ENCODE data around the gene GOLGB1. TPM values are rescaled to one million over a fixed set of nuclear protein-coding genes. Genes with fewer than 3 reads are reported as not detected.

GOLGB1 gene
- total RNA-seq, 1 donor from 2014 or later = 20.7 TPM

DNA sequence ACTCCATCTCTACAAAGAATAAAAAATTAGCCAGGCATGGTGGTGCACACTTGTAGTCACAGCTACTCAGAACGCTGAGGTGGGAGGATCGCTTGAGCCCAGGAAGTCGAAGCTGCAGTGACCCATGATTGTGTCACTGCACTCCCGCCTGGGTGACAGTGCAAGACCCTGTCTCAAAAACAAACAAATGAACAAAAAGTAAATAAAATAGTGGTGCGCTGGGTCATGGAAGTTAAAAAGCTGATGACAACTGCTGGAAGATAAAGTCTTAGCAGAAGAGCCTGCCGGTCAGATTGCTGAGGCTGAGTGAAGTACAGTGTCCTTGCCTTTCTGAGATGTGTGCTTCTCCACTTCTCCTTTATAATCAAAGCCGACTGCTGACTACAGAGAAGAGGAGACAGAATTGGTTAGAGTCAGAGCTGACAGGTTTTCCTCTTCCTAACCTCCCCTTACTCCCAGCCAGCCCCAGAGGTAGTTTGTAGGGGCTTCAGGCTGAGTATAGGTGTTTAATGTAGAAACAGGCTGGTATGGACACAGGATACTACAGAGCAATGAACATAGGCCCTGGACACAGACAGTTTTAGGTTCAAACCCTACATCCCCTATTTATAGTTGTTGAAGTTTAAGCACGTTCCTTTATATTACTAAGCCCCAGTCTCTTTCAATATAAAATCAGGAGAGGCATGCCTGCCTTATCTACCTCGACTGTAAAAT lies 106.8 kb downstream of the GOLGB1 start:
- no peak for DNase-seq (ENCODE audit: low read depth)
- no peak overlapping the region for H3K4me3 ChIP-seq (ENCODE audit: low read depth, low read length)
- TF ChIP-seq, protein P1, sequence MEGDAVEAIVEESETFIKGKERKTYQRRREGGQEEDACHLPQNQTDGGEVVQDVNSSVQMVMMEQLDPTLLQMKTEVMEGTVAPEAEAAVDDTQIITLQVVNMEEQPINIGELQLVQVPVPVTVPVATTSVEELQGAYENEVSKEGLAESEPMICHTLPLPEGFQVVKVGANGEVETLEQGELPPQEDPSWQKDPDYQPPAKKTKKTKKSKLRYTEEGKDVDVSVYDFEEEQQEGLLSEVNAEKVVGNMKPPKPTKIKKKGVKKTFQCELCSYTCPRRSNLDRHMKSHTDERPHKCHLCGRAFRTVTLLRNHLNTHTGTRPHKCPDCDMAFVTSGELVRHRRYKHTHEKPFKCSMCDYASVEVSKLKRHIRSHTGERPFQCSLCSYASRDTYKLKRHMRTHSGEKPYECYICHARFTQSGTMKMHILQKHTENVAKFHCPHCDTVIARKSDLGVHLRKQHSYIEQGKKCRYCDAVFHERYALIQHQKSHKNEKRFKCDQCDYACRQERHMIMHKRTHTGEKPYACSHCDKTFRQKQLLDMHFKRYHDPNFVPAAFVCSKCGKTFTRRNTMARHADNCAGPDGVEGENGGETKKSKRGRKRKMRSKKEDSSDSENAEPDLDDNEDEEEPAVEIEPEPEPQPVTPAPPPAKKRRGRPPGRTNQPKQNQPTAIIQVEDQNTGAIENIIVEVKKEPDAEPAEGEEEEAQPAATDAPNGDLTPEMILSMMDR (conservative IDR thresholded peaks at IDR 0.05; ENCODE audit: low read depth, low read length) = no peak

DNA sequence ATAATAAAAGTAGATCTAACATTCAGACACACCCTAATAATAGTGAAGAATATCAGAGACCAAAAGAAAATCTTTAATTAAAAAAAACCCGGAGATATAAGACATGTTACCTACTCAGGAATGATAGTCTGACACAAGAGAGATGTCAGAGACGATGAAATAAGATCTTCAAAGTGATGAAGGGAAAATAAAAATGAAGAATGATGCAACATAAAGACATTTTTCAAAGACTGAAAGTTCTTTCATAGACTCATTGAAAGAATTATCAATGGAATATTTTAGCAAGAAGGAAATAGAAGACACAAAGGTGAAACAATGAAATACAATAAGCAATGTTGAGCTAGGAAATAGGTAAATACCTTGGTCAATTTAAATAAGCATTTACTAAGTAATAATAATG lies 108.4 kb downstream of the GOLGB1 start:
- TF ChIP-seq, protein P1 (conservative IDR thresholded peaks at IDR 0.05; ENCODE audit: low read depth, low read length) = no peak
- no peak for DNase-seq (ENCODE audit: low read depth)
- no peak overlapping the region for H3K4me3 ChIP-seq (ENCODE audit: low read depth, low read length)

DNA sequence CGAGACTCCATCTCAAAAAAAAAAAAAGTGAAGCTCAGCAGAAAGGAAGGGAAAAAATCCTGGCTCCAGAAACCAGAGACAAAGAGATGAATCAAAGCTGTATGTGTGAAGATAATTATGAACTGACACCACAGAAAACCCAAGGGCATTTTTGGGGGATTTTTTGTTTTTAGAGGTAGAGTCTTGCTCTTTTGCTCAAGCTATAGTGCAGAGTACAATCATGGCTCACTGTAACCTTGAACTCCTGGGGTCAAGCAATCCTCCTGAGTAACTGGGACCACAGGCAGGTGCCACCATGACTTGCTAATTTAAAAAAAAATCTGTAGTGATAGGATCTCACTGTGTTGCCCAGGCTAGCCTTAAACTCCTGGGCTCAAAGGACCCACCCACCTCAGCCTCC lies 111.6 kb downstream of the GOLGB1 start:
- DNase-seq (ENCODE audit: low read depth) = no peak
- TF ChIP-seq, protein P1 (conservative IDR thresholded peaks at IDR 0.05; ENCODE audit: low read depth, low read length) = no peak
- H3K4me3 ChIP-seq (ENCODE audit: low read depth, low read length) = no peak overlapping the region

DNA sequence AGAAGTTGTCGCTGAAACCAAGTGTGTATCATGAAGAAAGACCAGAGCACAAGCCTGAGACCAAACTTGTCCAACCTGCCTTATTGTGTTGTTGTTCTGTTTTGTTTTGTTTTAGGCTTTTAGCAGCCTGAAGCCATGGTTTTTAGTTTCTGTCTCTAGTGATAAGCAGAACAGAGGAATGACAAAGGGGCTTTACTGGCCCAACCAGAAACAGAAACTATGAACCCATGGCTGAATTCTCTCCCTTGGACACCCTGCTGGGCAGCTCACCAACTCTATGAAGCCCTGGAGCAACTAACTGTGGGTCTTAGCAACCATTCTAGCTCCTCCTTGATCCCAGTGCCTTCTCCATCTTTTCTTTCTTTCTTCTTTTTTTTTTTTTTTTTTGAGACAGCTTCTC lies 119.2 kb downstream of the GOLGB1 start:
- DNase-seq (ENCODE audit: low read depth) = no peak
- no peak overlapping the region for H3K4me3 ChIP-seq (ENCODE audit: low read depth, low read length)
- TF ChIP-seq, protein P1 (conservative IDR thresholded peaks at IDR 0.05; ENCODE audit: low read depth, low read length) = no peak

DNA sequence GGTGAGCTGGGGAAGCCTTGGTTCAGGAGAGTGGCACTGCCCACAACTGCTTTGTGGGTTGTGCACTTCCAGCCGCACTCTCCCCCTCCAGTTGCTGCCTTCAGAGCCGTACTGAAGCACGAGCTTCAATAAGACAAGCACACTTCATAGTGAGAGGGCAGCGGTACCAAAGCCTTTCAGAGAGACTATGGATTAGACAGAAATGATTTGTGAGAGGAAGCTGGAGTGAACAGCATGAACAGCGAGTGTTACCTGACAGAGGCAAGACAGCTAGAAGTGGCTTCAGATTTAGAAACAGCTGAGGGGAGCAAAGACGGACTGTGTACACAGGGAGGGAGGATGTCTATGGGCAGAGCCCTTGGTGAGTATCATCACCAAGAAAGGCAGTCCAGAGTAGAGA lies 119.9 kb downstream of the GOLGB1 start:
- no peak overlapping the region for H3K4me3 ChIP-seq (ENCODE audit: low read depth, low read length)
- TF ChIP-seq, protein P1 (conservative IDR thresholded peaks at IDR 0.05; ENCODE audit: low read depth, low read length) = no peak
- no peak for DNase-seq (ENCODE audit: low read depth)

DNA sequence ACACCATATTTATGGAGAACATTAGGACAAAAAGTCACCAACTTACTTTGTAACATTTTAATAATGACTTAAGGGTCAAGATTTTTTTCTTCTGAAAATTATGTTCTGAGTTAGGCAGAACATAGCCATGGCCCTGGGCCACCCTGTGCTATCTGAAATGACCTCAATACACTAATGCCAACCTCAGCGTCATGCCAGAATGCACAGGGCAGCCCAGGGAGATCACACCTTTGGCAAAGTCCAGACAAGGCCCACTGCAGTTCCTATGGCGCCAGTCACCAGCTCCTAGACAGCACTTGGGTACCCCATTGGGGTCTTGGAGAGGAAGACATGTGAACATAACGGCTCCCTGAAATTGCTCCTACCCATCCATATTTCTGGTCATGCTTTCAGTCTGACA lies 121.9 kb downstream of the GOLGB1 start:
- TF ChIP-seq, protein P1 (conservative IDR thresholded peaks at IDR 0.05; ENCODE audit: low read depth, low read length) = no peak
- H3K4me3 ChIP-seq (ENCODE audit: low read depth, low read length) = no peak overlapping the region
- no peak for DNase-seq (ENCODE audit: low read depth)

DNA sequence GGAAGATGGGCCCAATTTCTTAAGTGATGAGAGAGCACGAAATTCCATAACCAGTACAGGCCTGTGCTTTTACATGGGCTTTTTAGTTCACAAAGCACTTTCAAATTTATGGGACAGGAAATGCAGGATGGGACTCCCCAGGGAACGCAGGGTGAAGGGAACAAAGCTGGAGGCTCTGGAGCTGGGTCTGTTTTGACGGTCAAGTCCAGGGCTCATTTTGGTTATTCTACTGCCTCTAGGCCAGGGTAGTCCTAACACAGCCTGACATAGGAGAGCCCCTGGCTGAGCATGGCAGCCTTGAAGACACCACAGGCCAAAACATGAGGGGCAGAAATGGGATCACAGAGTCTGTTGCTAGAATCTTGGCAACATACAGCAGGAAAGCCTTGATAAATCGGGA lies 122.3 kb downstream of the GOLGB1 start:
- no peak overlapping the region for H3K4me3 ChIP-seq (ENCODE audit: low read depth, low read length)
- no peak for DNase-seq (ENCODE audit: low read depth)
- TF ChIP-seq, protein P1 (conservative IDR thresholded peaks at IDR 0.05; ENCODE audit: low read depth, low read length) = no peak

Measured in epithelial cell of proximal tubule (primary cell).